Neural progenitor cell (in vitro differentiated cells): ENCODE data around the gene GRM2. TPM values are rescaled to one million over a fixed set of nuclear protein-coding genes. Genes with fewer than 3 reads are reported as not detected.

Source experiments
- DNase-seq: peaks from one replicate; pipeline ENCODE4 v3.0.0-alpha.2; 2016; ENCODE audit warnings: low spot score
- H2AFZ ChIP-seq: fragments of 200-600 bp; sonication (generic); replicated peaks from 2 replicates; pipeline ENCODE4 v1.6.1; 2016; ENCODE audit warnings: antibody characterized with exemption
- H3F3A ChIP-seq: fragments of 200-600 bp; sonication (generic); 2 replicates; pipeline ENCODE4 v1.6.1; 2016; ENCODE audit warnings: antibody characterized with exemption, low read depth
- H3K27ac ChIP-seq: fragments of 200-600 bp; sonication (generic); 2 replicates; pipeline ENCODE4 v1.5.1; 2016; ENCODE audit warnings: mild to moderate bottlenecking
- H3K27me3 ChIP-seq: fragments of 200-600 bp; sonication (generic); 2 replicates; pipeline ENCODE4 v1.6.1; 2016; ENCODE audit warnings: mild to moderate bottlenecking, moderate library complexity
- H3K36me3 ChIP-seq: fragments of 200-600 bp; sonication (generic); 2 replicates; pipeline ENCODE4 v1.5.1; 2016
- H3K4me1 ChIP-seq: fragments of 200-600 bp; sonication (generic); 2 replicates; pipeline ENCODE4 v1.6.1; 2016; ENCODE audit warnings: mixed run types
- H3K4me2 ChIP-seq: fragments of 200-600 bp; sonication (generic); 2 replicates; pipeline ENCODE4 v1.6.1; 2016
- H3K4me3 ChIP-seq: fragments of 200-600 bp; sonication (generic); 2 replicates; pipeline ENCODE4 v1.5.1; 2016
- H3K79me2 ChIP-seq: fragments of 200-600 bp; sonication (generic); 2 replicates; pipeline ENCODE4 v1.6.1; 2016; ENCODE audit warnings: low read depth
- H3K9ac ChIP-seq: fragments of 200-600 bp; sonication (generic); 2 replicates; pipeline ENCODE4 v1.6.1; 2016
- H3K9me3 ChIP-seq: fragments of 200-600 bp; sonication (generic); 2 replicates; pipeline ENCODE4 v1.5.1; 2016; ENCODE audit warnings: low read depth
- H4K20me1 ChIP-seq: fragments of 200-600 bp; sonication (generic); 2 replicates; pipeline ENCODE4 v1.6.1; 2016; ENCODE audit warnings: low read depth
- H3K27ac Mint-ChIP-seq: 3 replicates; pipeline ENCODE4 v1.8.0; 2021; ENCODE audit warnings: mixed read lengths
- H3K27me3 Mint-ChIP-seq: 2 replicates; pipeline ENCODE4 v1.8.0; 2022; ENCODE audit warnings: low read depth, mild to moderate bottlenecking, inconsistent platforms, moderate library complexity, mixed read lengths; ENCODE audit not compliant: insufficient read depth
- H3K36me3 Mint-ChIP-seq: 3 replicates; pipeline ENCODE4 v1.8.0; 2021; ENCODE audit warnings: mixed read lengths
- H3K4me1 Mint-ChIP-seq: 3 replicates; pipeline ENCODE4 v1.8.0; 2021; ENCODE audit warnings: mixed read lengths
- H3K4me3 Mint-ChIP-seq: 3 replicates; pipeline ENCODE4 v1.8.0; 2021; ENCODE audit warnings: mild to moderate bottlenecking, moderate library complexity, mixed read lengths
- H3K9me3 Mint-ChIP-seq: 3 replicates; pipeline ENCODE4 v1.8.0; 2020; ENCODE audit warnings: mixed read lengths
- CTCF ChIP-seq: fragments of 200-600 bp; sonication (generic); IDR thresholded peaks from 2 replicates; pipeline ENCODE4 v1.5.1; 2017; ENCODE audit warnings: antibody characterized with exemption, mild to moderate bottlenecking
- EZH2 ChIP-seq: fragments of 200-600 bp; sonication (generic); IDR thresholded peaks from 2 replicates; pipeline ENCODE4 v1.6.1; 2017; ENCODE audit warnings: antibody characterized with exemption, mild to moderate bottlenecking, moderate library complexity
- EZH2phosphoT487 ChIP-seq: fragments of 200-600 bp; sonication (generic); IDR thresholded peaks from 2 replicates; pipeline ENCODE4 v1.6.1; 2017; ENCODE audit warnings: antibody characterized with exemption
- total RNA-seq: library from RNA; depleted of rRNA; stranded (reverse); fragments of >200 nt; gene quantifications from 2 replicates; pipeline ENCODE4 v1.2.3, GENCODE V29; 2015; ENCODE audit warnings: low replicate concordance

The GRM2 gene
- total RNA-seq, 1 donor from 2014 or later, result 1.9 TPM

- TF ChIP-seq EZH2phosphoT487 (no peak), EZH2 (no peak), CTCF (no peak)
Observed at GRCh38 chr3:51688206-51688600, 18.7 kb upstream of the GRM2 start.

GRCh38 chr3:51691021-51691420 is 15.8 kb upstream of the GRM2 start:
- H3K4me3 Mint-ChIP-seq, result no peak overlapping the region
- H3K9me3 Mint-ChIP-seq, result no peaks in the 10 kb centered on the region
- Histone ChIP-seq H4K20me1 (no peaks in the 10 kb centered on the region), H3K4me1 (peaks cover 4% of the 10 kb centered on the region), H3K79me2 (no peaks in the 10 kb centered on the region), H3K4me3 (no peak overlapping the region), H3K4me2 (no peak overlapping the region), H3K36me3 (no peaks in the 10 kb centered on the region), H3K9me3 (no peaks in the 10 kb centered on the region), H2AFZ (no peak overlapping the region), H3K27ac (no peak overlapping the region), H3K9ac (no peak overlapping the region), H3K27me3 (no peaks in the 10 kb centered on the region), H3F3A (no peaks in the 10 kb centered on the region)
- no peak for DNase-seq
- no peak for TF ChIP-seq EZH2phosphoT487
- no peak for TF ChIP-seq CTCF
- TF ChIP-seq EZH2, result no peak
- peaks cover 9% of the 10 kb centered on the region for H3K4me1 Mint-ChIP-seq
- H3K27ac Mint-ChIP-seq, result no peak overlapping the region
- peaks cover 2% of the 10 kb centered on the region for H3K36me3 Mint-ChIP-seq
- H3K27me3 Mint-ChIP-seq, result peaks cover 2% of the 10 kb centered on the region

More at GRCh38 chr3:51688206-51688600, 18.7 kb upstream of the GRM2 start:
- H3K4me1 ChIP-seq, result peaks cover 4% of the 10 kb centered on the region
- no peaks in the 10 kb centered on the region for H3K9me3 Mint-ChIP-seq
- no peak overlapping the region for H3K9ac ChIP-seq
- peaks cover 5% of the 10 kb centered on the region for H3K36me3 Mint-ChIP-seq
- peaks cover 2% of the 10 kb centered on the region for H3K27me3 Mint-ChIP-seq
- DNase-seq, result no peak
- H3K79me2 ChIP-seq, result no peaks in the 10 kb centered on the region
- no peak overlapping the region for H3K4me3 ChIP-seq
- H3K4me1 Mint-ChIP-seq, result peaks cover 11% of the 10 kb centered on the region
- H3F3A ChIP-seq, result no peaks in the 10 kb centered on the region
- peak overlapping the region; percentile 61 for H3K27ac Mint-ChIP-seq
- H2AFZ ChIP-seq, result no peak overlapping the region
- H3K4me3 Mint-ChIP-seq, result no peak overlapping the region
- no peaks in the 10 kb centered on the region for H3K27me3 ChIP-seq
- H3K4me2 ChIP-seq, result no peak overlapping the region
- H4K20me1 ChIP-seq, result no peaks in the 10 kb centered on the region
- H3K9me3 ChIP-seq, result no peaks in the 10 kb centered on the region
- H3K27ac ChIP-seq, result no peak overlapping the region
- no peaks in the 10 kb centered on the region for H3K36me3 ChIP-seq

DNA sequence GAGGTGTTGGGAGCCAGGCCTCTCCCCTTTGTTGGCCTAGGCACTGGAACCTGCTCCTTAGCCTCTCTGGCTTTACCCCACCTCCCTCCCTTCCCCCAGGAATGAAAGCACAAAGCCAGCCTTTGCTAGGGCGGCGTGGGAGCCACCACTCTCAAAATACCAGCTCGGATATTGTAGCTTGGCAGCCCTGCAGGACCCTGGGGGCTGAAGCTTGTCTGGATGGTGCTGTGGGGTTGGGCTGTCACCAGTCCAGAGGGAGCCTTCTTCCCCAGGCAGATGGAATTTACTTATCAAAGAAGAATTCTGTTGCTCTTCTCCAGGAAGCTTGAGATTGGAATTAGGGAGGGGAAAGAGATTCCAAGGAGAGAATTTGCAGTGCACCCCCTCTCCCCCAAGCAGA is 14.9 kb upstream of the GRM2 start:
- Histone ChIP-seq H3K79me2 (no peaks in the 10 kb centered on the region), H3K4me2 (no peak overlapping the region), H3K36me3 (no peaks in the 10 kb centered on the region), H3K27me3 (no peaks in the 10 kb centered on the region), H4K20me1 (no peaks in the 10 kb centered on the region), H3K4me1 (peaks cover 4% of the 10 kb centered on the region), H2AFZ (no peak overlapping the region), H3K9ac (no peak overlapping the region), H3K9me3 (no peaks in the 10 kb centered on the region), H3K27ac (no peak overlapping the region), H3F3A (no peaks in the 10 kb centered on the region), H3K4me3 (no peak overlapping the region)
- H3K27me3 Mint-ChIP-seq, result peaks cover under 1% of the 10 kb centered on the region
- peaks cover 5% of the 10 kb centered on the region for H3K4me1 Mint-ChIP-seq
- TF ChIP-seq EZH2phosphoT487 (no peak), EZH2 (no peak), CTCF (no peak)
- no peak overlapping the region for H3K4me3 Mint-ChIP-seq
- H3K27ac Mint-ChIP-seq, result no peak overlapping the region
- no peaks in the 10 kb centered on the region for H3K9me3 Mint-ChIP-seq
- DNase-seq, result no peak
- H3K36me3 Mint-ChIP-seq, result peaks cover 2% of the 10 kb centered on the region

GRCh38 chr3:51692980-51693395 is 13.9 kb upstream of the GRM2 start:
- Mint-ChIP-seq H3K27me3 (no peaks in the 10 kb centered on the region), H3K36me3 (peaks cover 2% of the 10 kb centered on the region), H3K4me1 (no peaks in the 10 kb centered on the region), H3K4me3 (no peak overlapping the region), H3K9me3 (no peaks in the 10 kb centered on the region), H3K27ac (no peak overlapping the region)
- Histone ChIP-seq H2AFZ (no peak overlapping the region), H3K27me3 (no peaks in the 10 kb centered on the region), H3K36me3 (no peaks in the 10 kb centered on the region), H3K4me3 (no peak overlapping the region), H4K20me1 (no peaks in the 10 kb centered on the region), H3K9me3 (no peaks in the 10 kb centered on the region), H3K4me1 (peaks cover 4% of the 10 kb centered on the region), H3K9ac (no peak overlapping the region), H3K4me2 (no peak overlapping the region), H3F3A (no peaks in the 10 kb centered on the region), H3K27ac (no peak overlapping the region), H3K79me2 (no peaks in the 10 kb centered on the region)
- no peak for TF ChIP-seq CTCF
- no peak for TF ChIP-seq EZH2
- TF ChIP-seq EZH2phosphoT487, result no peak
- DNase-seq, result no peak
